Right atrium auricular region (tissue), 2 donors: ENCODE data around the gene ODAD3. TPM values are rescaled to one million over a fixed set of nuclear protein-coding genes. Genes with fewer than 3 reads are reported as not detected.
A peak's percentile ranks its signal among the peaks of the same experiment; 100 is the strongest.

Experiments
- DNase-seq: peaks from one replicate; pipeline ENCODE4 v3.0.0-alpha.2; 2019; ENCODE audit warnings: low spot score
- H3K27ac ChIP-seq, 2 donors: fragments of 200-600 bp; sonication (generic); 1 replicate in 1 of 2; 2 replicates in 1 of 2; pipeline ENCODE4 v1.5.1; 2016 to 2019
- H3K27me3 ChIP-seq, 2 donors: fragments of 200-600 bp; sonication (generic); one replicate each; pipeline versions ENCODE4 v1.5.1 to v1.6.0; 2017 to 2019
- H3K36me3 ChIP-seq: fragments of 200-600 bp; sonication (generic); one replicate; pipeline ENCODE4 v1.5.1; 2016
- H3K4me1 ChIP-seq, 2 donors: fragments of 200-600 bp; sonication (generic); one replicate each; pipeline versions ENCODE4 v1.5.1 to v1.6.0; 2017 to 2019
- H3K4me3 ChIP-seq, 2 donors: fragments of 200-600 bp; sonication (generic); 1 replicate in 1 of 2; 2 replicates in 1 of 2; pipeline ENCODE4 v1.5.1; 2017 to 2019; ENCODE audit warnings: mild to moderate bottlenecking in 1 of 2, moderate library complexity in 1 of 2
- H3K9me3 ChIP-seq, 2 donors: fragments of 200-600 bp; sonication (generic); one replicate each; pipeline ENCODE4 v1.5.1; 2019
- total RNA-seq, 2 donors: library from RNA; depleted of rRNA; stranded (reverse); fragments of >200 nt; gene quantifications; one replicate each; pipeline ENCODE4 v1.1.0, GENCODE V29; 2016
- TF ChIP-seq, protein P1 (sequence below), 2 donors: fragments of 200-600 bp; sonication (generic); IDR thresholded peaks; one replicate each; pipeline ENCODE4 v1.5.1; 2019; ENCODE audit warnings: antibody characterized with exemption in 2 of 2

ODAD3 gene
- total RNA-seq, result under 1 TPM; 0.22 to 0.59 TPM

DNA sequence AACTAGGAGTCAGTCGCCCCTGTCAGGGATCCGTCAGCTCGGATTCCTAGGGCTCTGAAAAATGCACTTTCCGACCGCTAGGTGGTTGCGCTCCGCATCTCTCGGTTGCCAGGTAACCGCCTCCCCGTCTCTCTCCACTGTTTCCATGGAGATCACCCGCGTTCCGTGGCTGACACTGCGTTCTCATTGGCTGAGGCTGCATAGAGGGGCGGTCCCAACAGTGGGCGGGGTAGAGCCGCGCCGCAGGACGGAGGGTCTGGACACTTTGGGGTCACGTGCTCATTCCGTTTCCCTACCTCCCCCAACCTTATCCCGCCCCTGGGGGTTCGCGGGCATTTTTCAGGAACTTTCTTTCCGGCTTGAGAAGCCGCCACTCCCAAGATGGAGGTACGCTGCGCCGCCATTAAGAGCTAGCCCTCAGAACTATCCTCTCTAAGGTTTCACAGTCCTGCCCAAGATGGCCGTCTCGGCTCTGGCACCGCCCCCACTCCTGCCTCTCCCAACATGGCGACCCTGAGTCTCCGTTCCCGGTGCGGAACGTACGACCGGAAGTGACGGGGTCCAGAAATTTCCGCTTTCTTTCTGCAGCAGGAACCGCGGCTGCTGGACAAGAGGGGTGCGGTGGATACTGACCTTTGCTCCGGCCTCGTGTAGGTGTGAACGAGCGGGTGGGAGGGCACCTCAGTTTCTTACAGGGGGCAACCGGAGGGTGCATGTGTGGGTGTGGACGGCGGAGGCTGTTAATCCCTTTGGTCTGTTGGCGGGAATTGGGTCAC, at the start of gene ODAD3, which contains the start of gene PRKCSH:
Gene ODAD3, minus strand, starts transcription at position 65 of the 776 bp plus-strand sequence. CDS start 105 bp downstream, outside the sequence.
Gene PRKCSH, plus strand, starts transcription at position 579 of the 776 bp plus-strand sequence. CDS start 483 bp downstream, outside the sequence.
- Histone ChIP-seq H3K36me3 (peaks cover 26% of the 10 kb centered on the region), H3K4me1 (peaks cover 0 to 18% of the 10 kb centered on the region in 2 donors), H3K4me3 (peak within 1 kb of the TSS; percentile 78 to 88), H3K9me3 (no peaks in the 10 kb centered on the region), H3K27me3 (no peaks in the 10 kb centered on the region), H3K27ac (peak within 1 kb of the TSS; percentile 60 to 63)
- TF ChIP-seq, protein P1, sequence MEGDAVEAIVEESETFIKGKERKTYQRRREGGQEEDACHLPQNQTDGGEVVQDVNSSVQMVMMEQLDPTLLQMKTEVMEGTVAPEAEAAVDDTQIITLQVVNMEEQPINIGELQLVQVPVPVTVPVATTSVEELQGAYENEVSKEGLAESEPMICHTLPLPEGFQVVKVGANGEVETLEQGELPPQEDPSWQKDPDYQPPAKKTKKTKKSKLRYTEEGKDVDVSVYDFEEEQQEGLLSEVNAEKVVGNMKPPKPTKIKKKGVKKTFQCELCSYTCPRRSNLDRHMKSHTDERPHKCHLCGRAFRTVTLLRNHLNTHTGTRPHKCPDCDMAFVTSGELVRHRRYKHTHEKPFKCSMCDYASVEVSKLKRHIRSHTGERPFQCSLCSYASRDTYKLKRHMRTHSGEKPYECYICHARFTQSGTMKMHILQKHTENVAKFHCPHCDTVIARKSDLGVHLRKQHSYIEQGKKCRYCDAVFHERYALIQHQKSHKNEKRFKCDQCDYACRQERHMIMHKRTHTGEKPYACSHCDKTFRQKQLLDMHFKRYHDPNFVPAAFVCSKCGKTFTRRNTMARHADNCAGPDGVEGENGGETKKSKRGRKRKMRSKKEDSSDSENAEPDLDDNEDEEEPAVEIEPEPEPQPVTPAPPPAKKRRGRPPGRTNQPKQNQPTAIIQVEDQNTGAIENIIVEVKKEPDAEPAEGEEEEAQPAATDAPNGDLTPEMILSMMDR (IDR thresholded peaks at IDR 0.05), result peak; percentile 81 to 84
- peak; percentile 99 for DNase-seq

DNA sequence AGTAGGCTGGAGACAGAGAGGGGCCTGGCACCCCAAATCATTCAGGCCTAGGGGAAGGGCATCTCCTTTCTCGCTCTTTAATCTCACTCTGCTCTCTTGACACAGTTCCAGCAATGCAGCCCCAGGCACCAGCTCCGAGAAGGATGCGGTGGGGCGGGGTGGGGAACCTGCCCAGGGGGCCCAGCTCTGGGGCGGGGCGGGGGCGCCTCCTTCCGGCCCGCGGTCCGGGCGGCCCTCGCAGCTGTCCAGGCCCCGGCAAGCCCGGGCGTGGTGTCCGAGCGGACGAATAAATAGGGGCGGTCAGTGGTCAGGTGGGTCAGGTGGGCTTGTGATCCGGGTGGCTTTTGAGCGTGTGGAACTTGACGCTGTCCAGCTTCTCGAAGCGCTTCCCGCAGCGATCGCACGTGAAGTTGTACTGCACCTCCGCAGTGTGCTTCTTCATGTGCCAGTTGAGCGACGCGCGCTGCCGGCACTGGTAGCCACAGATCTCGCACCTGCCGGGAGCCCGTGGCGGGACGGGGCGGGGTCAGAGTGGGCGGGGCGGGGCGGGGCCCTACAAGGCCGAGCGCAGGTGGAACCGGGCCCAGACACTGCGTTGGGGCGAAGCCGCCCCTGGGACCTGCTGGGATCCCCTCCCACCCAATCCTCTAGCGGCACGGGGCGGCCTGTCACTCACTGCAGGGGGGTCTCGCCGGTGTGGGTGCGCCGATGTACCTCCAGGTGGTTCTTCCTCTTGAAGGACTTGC, 48.6 kb upstream of the ODAD3 start:
- no peaks in the 10 kb centered on the region for H3K9me3 ChIP-seq
- H3K4me3 ChIP-seq, result no peak overlapping the region
- DNase-seq, result no peak
- TF ChIP-seq, protein P1 (IDR thresholded peaks at IDR 0.05), result no peak
- H3K36me3 ChIP-seq, result peaks cover 7% of the 10 kb centered on the region
- no peak overlapping the region for H3K27ac ChIP-seq
- peaks cover 14 to 32% of the 10 kb centered on the region in 2 donors for H3K27me3 ChIP-seq
- peaks cover 0 to 42% of the 10 kb centered on the region in 2 donors for H3K4me1 ChIP-seq

DNA sequence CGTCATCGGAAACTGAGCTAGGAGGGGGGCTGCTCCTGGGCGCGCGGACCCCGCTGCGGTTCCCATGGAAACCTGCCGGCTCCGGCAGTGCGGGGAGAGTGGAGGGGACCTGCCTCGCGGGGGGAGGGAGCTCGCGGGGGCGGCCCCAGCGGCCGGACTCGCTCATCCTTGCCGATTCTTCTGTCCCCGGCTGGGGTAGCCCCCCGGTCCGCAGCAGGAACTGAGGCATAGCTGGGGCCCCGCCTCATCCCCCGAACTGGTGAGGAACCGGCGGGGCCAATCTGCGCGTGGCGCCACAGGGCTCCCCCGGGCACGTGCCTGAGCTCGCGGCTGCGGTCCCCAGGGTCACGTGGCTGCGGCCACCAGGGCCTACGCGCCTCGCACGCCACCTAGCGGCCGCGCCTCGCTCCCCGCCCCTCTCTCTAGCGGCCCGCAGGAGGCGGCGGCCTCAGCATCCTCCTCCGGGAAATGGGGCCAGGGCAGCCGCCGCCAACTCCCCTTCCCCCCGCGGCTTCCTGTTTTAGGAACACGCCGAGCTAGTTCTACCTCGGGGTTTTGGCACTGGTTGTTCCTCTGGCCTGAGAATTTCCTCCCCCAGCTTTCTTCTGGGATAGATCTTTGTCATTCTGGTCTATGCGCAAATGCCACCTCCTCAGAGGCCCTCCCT, 47.6 kb upstream of the ODAD3 start:
- Histone ChIP-seq H3K4me1 (peaks cover 0 to 42% of the 10 kb centered on the region in 2 donors), H3K36me3 (peaks cover 6% of the 10 kb centered on the region), H3K9me3 (no peaks in the 10 kb centered on the region), H3K4me3 (peak overlapping the region in 1 of 2 donors; percentile 45), H3K27me3 (peaks cover 14 to 32% of the 10 kb centered on the region in 2 donors), H3K27ac (peak overlapping the region in 1 of 2 donors; percentile 29)
- peak; percentile 84 for DNase-seq
- TF ChIP-seq, protein P1 (IDR thresholded peaks at IDR 0.05), result peak; percentile 89 to 96

DNA sequence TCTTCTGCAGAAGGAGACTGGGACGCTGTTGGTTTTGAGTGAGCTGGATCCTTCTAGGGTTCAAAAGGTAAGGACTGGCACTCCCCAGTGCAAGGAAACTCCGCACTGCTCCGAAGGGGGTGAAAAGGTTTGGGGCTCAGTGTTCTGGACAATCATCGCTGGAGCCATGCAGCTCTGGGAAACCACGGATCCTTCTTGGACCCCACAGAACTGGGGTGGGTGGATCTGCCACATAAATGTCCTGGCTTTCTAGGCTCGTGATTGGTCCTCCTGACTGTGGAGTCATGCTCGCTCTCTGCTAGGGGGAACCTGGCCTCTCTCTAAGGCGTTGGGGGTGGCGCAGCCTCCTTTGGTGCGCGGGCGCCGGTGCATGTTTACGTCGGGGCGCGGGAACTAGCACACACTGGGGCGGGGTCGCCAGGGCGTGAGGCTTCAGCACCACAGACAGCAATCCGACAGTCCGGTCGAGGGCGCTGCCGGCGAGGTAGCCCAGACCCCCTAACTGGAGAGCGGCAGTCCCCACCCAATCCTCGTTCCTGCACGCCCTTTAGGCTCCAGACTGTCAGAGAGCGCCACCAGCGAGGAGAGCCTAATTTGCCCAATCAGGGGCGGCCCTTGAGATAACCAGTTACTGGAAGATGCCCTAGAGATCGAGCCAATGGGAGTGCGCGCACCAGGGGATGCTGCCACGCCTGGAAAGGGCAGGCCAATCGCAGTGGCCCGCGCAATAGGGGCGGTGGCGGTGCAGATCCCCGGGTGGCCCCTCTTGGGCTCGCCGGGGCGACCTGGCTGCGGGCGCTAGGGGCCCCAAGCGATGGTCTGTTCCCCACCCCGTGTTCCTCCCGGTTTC, 46.8 kb upstream of the ODAD3 start:
- no peaks in the 10 kb centered on the region for H3K36me3 ChIP-seq

More for the DNA sequence above, 46.8 kb upstream of the ODAD3 start:
- Histone ChIP-seq H3K4me1 (peaks cover 0 to 42% of the 10 kb centered on the region in 2 donors), H3K27me3 (peaks cover 14 to 32% of the 10 kb centered on the region in 2 donors), H3K27ac (peak overlapping the region in 1 of 2 donors; percentile 29), H3K4me3 (peak overlapping the region in 1 of 2 donors; percentile 45), H3K9me3 (no peaks in the 10 kb centered on the region)
- DNase-seq, result peak; percentile 76
- TF ChIP-seq, protein P1 (IDR thresholded peaks at IDR 0.05), result no peak
